Subcutaneous adipose tissue (tissue), 4 donors: ENCODE measurements around the gene CNPY4. TPM values are rescaled to one million over a fixed set of nuclear protein-coding genes. Genes with fewer than 3 reads are reported as not detected.

Experiments used
- CTCF ChIP-seq: fragments of 450-650 bp; IDR thresholded peaks from one replicate; pipeline ENCODE4 v1.5.1; 2016; ENCODE audit warnings: low read depth, mild to moderate bottlenecking, control low read depth, antibody characterized with exemption, moderate library complexity
- total RNA-seq, 4 donors: library from RNA; depleted of rRNA; stranded (reverse); fragments of >200 nt; gene quantifications; one replicate each; pipeline ENCODE4 v1.1.0, GENCODE V29; 2016

CNPY4 gene
- 10 to 100 TPM in 1 of 4 donors, 1 to 10 TPM in 3; 5.3 to 13.0 (median 8.2) TPM for total RNA-seq

- no peak for TF ChIP-seq CTCF
Observed at GRCh38 chr7:100119072-100119969, at the start of gene CNPY4, which contains the start of gene TAF6. Gene CNPY4 (plus strand): TSS chr7:100119634. CDS start chr7:100119745, 111 bp downstream. Gene TAF6 (minus strand): TSS chr7:100119358. CDS start chr7:100114209, 5,149 bp downstream.

- no peak for TF ChIP-seq CTCF
Observed at GRCh38 chr7:100069991-100070390, 49.4 kb upstream of the CNPY4 start.

GRCh38 chr7:100071018-100071723 is 48.3 kb upstream of the CNPY4 start:
- no peak for TF ChIP-seq CTCF

- no peak for TF ChIP-seq CTCF
Observed at GRCh38 chr7:100072462-100072861, 47.0 kb upstream of the CNPY4 start.

GRCh38 chr7:100074841-100075240 is 44.6 kb upstream of the CNPY4 start:
- TF ChIP-seq CTCF: no peak

- no peak for TF ChIP-seq CTCF
Observed at GRCh38 chr7:100075418-100075817, 44.0 kb upstream of the CNPY4 start.

- no peak for TF ChIP-seq CTCF
Observed at GRCh38 chr7:100077205-100077604, 42.2 kb upstream of the CNPY4 start.
